Measurements from ENCODE around the gene SLC8A3.

DNA sequence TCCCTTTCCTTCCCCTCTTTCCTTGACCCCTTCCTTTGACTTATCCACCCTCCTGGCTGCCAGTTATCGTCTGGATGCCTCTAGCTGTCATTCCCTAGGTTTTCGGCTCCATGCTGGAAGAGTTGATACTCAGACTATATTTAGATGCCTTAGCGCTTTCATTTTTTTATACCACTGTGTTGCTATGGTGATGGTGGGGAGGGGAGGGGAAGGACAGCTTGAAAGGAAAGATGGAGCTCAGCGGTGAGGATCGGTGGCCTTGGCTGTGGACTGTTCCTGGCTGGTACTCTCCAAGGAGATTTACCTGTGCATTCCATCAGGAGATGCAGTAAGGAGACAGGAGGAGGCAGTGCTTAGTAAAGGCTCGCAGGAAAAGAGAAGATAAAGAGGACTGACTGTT is 108.7 kb downstream of the SLC8A3 start:
- no peak for TF ChIP-seq EZH2 (IDR thresholded peaks at IDR 0.05; ENCODE audit: borderline replicate concordance, low read length)
- TF ChIP-seq, protein P1, sequence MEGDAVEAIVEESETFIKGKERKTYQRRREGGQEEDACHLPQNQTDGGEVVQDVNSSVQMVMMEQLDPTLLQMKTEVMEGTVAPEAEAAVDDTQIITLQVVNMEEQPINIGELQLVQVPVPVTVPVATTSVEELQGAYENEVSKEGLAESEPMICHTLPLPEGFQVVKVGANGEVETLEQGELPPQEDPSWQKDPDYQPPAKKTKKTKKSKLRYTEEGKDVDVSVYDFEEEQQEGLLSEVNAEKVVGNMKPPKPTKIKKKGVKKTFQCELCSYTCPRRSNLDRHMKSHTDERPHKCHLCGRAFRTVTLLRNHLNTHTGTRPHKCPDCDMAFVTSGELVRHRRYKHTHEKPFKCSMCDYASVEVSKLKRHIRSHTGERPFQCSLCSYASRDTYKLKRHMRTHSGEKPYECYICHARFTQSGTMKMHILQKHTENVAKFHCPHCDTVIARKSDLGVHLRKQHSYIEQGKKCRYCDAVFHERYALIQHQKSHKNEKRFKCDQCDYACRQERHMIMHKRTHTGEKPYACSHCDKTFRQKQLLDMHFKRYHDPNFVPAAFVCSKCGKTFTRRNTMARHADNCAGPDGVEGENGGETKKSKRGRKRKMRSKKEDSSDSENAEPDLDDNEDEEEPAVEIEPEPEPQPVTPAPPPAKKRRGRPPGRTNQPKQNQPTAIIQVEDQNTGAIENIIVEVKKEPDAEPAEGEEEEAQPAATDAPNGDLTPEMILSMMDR (IDR thresholded peaks at IDR 0.05; ENCODE audit: low read length): no peak
